HG03342 (cell line): ENCODE results near the gene AGAP1.

Source experiments
- ATAC-seq: cut with Tn5 transposase; IDR thresholded peaks from one replicate; pipeline ENCODE4 v1.9.1; 2021; ENCODE audit warnings: mild to moderate bottlenecking, moderate library complexity; ENCODE audit not compliant: unreplicated experiment

AGAP1 gene

GRCh38 chr2:235605312-235606003, 111.6 kb downstream of the AGAP1 start:
- ATAC-seq, result no peak

- no peak for ATAC-seq
Measured at GRCh38 chr2:235606004-235606715, 112.3 kb downstream of the AGAP1 start.

- no peak for ATAC-seq
Measured at GRCh38 chr2:235607546-235608199, 113.8 kb downstream of the AGAP1 start.

- no peak for ATAC-seq
Measured at GRCh38 chr2:235608200-235608887, 114.5 kb downstream of the AGAP1 start.

GRCh38 chr2:235609321-235609720, 115.5 kb downstream of the AGAP1 start:
- ATAC-seq, result no peak

- ATAC-seq, result no peak
Measured at GRCh38 chr2:235609746-235610145, 115.9 kb downstream of the AGAP1 start.

- no peak for ATAC-seq
Measured at GRCh38 chr2:235610696-235611257, 116.9 kb downstream of the AGAP1 start.

- no peak for ATAC-seq
Measured at GRCh38 chr2:235611349-235611748, 117.5 kb downstream of the AGAP1 start.

- ATAC-seq, result no peak
Measured at GRCh38 chr2:235611756-235612155, 117.9 kb downstream of the AGAP1 start.

GRCh38 chr2:235612181-235612950, 118.5 kb downstream of the AGAP1 start:
- no peak for ATAC-seq

GRCh38 chr2:235613649-235614048, 119.8 kb downstream of the AGAP1 start:
- no peak for ATAC-seq

GRCh38 chr2:235614176-235614860, 120.5 kb downstream of the AGAP1 start:
- ATAC-seq, result no peak

GRCh38 chr2:235614900-235615712, 121.3 kb downstream of the AGAP1 start:
- ATAC-seq, result no peak

GRCh38 chr2:235616885-235617284, 123.0 kb downstream of the AGAP1 start:
- ATAC-seq, result no peak

- no peak for ATAC-seq
Measured at GRCh38 chr2:235618039-235618438, 124.2 kb downstream of the AGAP1 start.

- ATAC-seq, result no peak
Measured at GRCh38 chr2:235619544-235619943, 125.7 kb downstream of the AGAP1 start.

- no peak for ATAC-seq
Measured at GRCh38 chr2:235621736-235622135, 127.9 kb downstream of the AGAP1 start.

GRCh38 chr2:235623111-235623510, 129.3 kb downstream of the AGAP1 start:
- ATAC-seq, result no peak

- no peak for ATAC-seq
Measured at GRCh38 chr2:235623752-235624151, 129.9 kb downstream of the AGAP1 start.
